ENCODE measurements around the gene CELA1.

Gene CELA1

DNA sequence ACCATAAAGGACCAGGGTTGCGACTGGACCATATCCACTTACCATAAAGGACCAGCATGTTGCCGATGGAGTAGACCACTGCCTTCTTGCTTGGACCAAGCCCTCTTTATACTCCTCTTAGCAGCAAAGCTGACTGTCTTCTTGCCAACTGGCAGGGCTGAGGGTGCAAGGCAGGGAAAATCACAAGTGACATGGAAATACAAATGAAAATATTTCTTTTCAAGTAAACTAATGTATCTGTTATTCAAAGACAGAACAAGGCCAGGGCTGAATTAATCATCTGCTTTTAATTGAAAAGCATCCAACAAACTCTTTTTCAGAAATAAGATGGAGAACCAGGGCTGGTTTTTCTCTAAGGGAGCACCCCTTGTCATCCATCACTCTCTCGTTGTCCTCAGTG lies at the start of gene CELA1:
TSS of gene CELA1 (minus strand) at position 99 of the 400 bp plus-strand sequence. CDS start at position 58, 41 bp downstream.
- DNase-seq = no peak

GRCh38 chr12:51395283-51396230 lies 49.1 kb upstream of the CELA1 start:
- DNase-seq = peak; percentile 64

- DNase-seq = peak; percentile 75
Observed at GRCh38 chr12:51393676-51394545, 47.4 kb upstream of the CELA1 start.

DNA sequence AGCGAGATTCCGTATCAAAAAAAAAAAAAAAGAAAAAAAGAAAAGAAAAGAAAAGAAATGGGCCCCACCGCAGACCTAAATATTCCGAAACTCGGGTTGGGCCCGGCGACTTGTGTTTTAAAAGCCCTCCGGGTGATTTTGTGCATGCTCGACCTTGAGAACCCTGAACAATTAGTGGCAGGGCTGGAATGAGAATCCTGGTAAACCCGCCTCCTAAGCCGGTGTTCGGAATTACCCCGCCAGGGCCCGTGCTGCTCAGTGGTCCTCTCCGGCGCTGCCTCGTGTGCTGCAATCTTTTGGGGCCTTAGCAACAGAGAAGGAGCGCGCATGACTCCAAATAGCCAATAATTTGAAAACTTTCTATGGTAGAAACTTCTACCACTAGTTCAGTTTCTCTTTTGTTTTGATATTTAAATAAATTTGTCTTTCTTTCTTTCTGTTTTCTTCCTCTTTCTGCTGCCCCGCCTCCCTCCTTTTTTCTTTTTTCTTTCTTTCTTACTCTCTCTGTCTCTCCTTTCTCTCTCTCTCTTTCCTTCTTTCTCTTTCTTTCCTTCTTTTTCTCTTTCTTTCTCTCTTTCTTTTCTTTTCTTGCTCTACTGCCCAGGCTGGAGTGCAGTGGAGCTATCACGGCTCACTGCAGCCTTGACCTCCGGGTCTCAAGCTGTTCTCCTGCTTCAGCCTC lies 46.2 kb upstream of the CELA1 start:
- DNase-seq = no peak

DNA sequence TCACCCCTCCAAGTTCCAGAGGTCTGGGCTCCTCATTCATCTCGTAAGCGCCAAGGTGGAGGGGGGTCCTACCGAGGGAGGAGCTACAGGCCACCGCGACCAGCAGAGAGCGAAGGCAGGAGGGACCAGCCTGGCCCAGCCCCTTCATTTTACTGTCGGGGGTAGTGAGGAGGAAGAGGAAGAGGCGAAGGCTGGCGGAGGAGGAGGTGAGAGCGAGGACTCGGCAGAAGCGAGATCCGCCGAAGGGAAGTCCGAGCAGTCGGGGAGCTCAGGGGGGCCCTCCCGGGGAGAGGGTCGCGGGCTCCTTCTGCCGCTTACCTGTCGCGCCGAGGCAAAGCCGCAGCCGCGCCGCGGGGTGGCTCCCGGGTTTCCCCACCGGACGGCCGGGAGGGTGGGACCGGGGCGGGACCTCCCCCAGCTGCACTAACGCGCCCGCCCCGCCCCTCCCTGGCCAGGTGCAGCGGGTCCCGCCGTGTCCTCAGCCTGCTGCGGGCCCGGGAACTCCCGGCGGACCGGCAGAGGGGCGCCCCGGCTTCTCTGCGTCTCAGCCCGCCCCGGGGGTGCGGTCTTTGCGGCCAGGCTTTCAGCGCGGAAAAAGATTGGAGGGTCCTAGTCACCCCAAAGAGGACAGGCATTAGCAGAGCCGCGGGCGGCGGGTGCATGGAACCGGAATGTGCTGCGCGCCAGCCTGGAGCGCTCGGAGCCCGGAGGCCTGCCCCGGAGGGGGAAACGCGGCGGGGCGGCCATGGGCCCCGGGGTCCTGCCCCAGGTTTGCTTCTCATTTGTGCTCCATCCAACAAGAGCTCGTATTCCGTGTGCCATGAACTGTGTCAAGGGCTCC lies 45.0 kb upstream of the CELA1 start, which contains the start of gene GALNT6:
TSS of gene GALNT6 (minus strand) at position 124 of the 841 bp plus-strand sequence. CDS start 11,625 bp downstream, outside the sequence.
- DNase-seq = peak; percentile 46

DNA sequence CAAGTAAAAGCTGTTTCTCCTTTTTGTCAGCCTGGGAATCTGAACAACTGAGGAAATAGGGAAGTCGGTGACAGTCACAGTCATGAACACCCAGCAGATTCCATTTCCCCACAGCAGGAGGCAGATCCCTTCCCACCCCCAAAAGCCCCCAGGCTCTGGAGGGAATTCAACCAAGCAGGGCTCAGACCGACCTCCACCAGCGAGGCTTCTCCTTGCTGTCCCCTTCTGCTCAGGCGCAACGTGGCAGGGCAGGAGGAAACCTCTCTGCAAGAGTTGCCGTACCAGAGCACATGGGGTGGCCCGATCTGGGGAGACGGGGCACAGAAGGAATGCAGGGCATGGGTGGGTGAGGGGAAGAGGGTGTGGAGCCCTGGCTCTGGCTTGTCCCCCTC lies 44.4 kb upstream of the CELA1 start:
- no peak for DNase-seq

DNA sequence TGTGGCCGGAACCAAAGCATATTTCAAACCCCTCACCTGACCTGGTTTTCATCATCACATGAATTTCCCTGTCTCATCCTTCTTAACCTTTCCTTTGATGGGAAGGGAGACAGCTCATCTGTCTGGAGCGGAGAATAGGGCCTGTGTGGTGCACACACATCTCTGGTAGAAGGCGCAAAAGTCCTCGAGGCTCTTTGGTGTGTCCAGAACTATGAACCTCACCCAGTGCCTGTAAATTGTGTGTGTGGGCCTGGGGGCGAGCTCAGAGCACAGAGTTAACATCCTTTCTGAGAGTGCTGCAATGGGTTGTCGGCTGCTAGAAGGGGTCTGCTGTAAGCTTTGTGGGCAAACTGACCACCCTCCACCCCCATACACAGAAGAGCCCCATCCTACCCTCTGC lies 44.0 kb upstream of the CELA1 start:
- no peak for DNase-seq

GRCh38 chr12:51389302-51389999 lies 43.0 kb upstream of the CELA1 start:
- no peak for DNase-seq

GRCh38 chr12:51388846-51389245 lies 42.4 kb upstream of the CELA1 start:
- no peak for DNase-seq

GRCh38 chr12:51388069-51388799 lies 41.8 kb upstream of the CELA1 start:
- DNase-seq = no peak

DNA sequence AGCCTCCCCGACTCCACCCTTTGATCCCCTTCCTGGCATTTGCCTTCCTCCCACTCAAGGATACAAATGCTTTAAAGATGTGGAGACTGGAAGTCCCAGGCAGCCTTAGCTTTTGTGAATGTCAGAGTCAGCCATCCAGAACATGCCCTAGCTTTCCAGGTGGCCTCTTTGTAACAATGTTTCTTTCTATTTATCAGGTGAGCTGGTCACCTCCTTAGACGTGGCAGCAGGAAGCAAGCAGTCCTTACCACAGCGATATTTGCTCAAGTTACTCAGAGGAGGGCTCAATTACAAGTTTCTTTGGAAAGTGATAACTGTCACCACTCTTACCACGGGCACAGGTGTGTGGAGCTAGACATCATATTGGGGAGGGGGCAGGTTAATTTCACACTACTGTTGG lies 39.9 kb upstream of the CELA1 start:
- no peak for DNase-seq

DNA sequence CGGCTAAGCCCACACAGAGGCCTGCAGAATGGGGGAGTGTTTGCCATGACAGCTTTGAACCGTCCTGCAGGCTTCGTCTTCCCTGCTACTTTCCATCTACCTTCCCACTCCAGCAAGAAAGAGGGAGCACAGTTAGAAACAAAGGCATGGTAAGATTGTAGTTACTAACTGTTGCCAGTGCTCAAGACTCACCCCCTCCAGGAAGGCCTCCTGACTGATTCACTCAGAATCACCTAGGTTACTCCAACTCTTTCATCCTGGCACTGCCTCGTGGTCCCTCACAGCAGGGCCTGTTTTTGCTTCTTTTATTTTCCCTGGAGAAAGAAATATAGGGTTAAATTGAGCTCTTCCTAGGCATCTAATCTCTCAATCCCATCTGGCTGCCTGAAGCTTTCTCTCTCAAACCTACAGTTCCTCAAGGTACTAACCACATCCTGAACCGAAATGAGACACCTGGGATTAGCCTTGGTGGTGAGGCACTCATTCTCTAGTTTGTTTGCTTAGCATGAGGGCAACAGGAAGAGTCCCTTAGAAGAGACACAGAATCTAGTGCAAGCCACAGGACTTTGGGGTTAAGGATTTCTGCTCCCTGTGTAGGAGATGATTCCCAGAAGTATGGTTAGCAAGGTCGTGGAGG lies 36.9 kb upstream of the CELA1 start:
- DNase-seq = no peak

- no peak for DNase-seq
Observed at GRCh38 chr12:51382173-51382572, 35.7 kb upstream of the CELA1 start.

DNA sequence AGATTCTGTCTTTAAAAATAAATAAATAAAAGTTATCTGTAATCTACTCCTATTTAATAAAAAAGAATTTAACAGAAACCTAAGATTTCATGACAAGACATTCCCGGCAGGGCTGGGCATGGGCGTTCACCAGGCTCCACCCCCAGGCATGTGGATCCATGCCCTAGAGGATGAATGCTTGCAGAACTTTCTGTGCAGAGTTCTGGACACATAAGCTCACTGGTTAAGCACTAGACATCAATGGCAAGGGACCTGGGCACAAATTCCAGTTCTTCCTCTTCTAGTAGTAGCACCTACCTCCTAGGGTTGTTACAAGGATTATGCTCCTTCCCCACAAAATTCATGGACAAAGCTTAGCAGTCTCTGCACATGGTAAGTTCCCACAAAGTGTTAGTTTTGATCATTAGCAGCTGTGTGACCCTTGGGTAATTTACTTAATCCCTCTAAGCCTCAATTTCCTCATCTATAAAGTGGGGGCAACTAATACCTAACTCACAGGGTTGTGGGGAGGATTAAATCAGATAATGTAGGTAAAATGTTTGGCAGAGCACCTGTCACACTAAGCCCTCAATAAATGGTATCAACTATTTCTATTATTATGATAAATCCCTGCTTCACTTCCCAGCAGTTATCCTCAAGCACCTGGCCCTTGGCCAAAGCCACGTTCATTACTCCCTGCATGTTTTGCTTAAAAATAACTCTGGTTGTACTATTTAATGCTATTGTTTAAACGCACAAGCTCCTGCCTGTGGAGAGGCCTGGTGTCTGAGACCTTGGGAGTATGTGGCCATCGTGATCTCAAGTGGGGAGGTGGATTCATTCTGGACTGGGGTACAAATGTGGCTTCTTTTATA lies 35.0 kb upstream of the CELA1 start:
- DNase-seq = no peak

- no peak for DNase-seq
Observed at GRCh38 chr12:51379571-51379970, 33.1 kb upstream of the CELA1 start.

DNA sequence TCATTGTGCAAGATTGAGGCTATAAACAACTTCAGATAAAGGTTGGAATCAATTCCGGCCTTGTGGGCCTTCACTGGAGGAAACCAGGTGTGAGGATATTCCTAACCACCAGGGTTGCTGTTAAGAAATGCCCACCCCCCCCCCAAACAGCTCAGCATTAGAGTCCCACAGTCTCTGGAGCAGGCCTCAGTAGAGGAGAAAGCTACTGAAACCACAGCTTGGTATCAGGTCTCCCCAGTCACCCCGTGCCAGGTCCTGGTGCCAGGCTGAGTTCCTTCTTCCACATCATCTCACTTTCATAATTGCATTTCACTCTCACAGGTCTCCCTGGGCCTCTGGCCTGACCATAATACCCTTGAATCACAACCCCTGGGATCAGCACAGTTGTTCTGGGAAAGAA lies 32.3 kb upstream of the CELA1 start:
- no peak for DNase-seq

DNA sequence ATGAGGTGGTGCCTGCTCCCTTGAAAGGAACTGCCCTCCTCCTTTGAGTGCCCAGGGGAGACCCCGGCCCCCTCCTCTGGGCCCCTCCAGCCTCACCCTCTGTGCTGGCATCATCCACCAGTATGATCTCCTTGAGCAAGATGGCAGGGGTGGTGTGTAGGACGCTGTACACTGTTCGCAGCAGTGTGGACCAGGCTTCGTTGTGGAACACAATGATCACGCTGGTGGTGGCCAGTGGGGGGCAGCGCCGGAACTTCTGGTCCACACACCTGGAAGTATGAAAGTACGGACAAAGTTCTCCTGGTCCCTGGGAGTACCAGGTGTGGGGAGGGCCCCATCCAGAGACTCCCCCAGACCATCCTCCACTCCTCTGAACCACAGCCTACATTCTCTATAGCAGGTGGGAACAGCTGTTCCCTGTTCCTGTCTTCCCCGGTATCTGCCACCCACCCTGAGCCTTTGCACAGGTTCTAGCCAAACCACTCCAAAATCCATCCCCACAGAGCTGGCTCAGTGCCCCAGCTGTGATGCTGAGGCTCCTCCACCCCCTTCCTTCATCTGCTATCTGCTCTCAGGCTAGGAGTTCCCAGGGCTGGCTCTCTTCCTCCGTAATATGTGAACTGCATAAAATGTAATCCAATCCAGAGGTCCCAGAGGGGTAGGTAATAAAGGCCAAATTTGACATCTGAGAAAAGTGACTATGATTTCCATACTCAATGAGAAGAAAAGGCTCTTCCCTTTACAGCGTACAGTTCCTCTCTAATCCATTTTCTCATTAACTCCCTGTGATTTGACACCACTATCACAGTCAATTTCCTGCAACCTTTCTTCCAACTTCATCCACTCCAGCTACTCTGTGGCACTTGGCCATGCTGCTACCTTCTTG lies 30.9 kb upstream of the CELA1 start:
- no peak for DNase-seq

DNA sequence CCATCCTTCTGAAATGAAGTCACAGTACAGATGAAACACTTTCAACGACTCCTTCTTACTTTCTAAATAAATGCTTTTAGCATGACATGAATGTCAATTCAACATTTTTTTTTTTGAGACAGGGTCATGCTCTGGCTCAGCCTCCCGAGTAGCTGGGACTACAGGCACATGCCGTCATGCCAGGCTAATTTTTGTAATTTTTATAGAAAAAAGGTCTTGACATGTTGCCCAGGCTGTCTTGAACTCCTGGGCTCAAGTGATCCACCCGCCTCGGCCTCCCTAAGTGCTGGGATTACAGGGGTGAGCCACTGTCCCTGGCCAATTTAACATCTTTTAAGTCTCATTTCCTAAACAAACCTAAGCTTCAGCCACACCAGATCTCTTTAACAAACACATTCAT lies 28.4 kb upstream of the CELA1 start:
- DNase-seq = no peak

All from activated CD4-positive, alpha-beta T cell treated with anti-CD3 and anti-CD28 coated beads, Interleukin-2, amount 50 U/mL, for 16 hours (primary cell).